Measurements from ENCODE around the gene ZBED6. TPM values are rescaled to one million over a fixed set of nuclear protein-coding genes. Genes with fewer than 3 reads are reported as not detected.

Gene ZBED6
- total and polyA plus RNA-seq, 2 donors from 2014 or later: 0.15 to 37.2 TPM

DNA sequence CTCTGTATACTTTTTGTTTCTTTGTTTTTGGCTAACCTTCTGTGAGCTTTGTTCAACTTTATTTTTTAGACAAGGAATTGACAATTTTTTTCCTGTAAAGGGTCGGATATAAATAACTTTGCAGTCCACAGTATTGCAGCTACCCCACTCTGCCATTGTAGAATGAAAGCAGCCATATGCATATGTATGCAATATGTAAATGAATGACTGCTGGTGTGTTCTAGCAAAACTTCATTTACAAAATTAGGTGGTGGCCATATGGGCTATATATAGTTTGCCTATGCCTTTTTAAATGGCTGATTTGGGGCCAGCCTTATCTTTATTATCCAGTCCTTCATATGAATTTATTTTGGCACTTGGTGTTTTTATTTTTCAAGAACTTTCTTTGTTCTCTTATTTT lies 48.0 kb downstream of the ZBED6 start:
- Histone ChIP-seq H3K36me3 (ENCODE audit: control insufficient read depth in 2 of 3, insufficient read depth in 3 of 3, low read length in 3 of 3) (peaks cover 6 to 24% (median 6%) of the 10 kb centered on the region in 3 donors), H3K9ac (ENCODE audit: low read length in 3 of 3) (no peak overlapping the region), H3K27ac (ENCODE audit: low read depth in 2 of 2, low read length in 2 of 2) (no peak overlapping the region), H3K4me1 (ENCODE audit: control insufficient read depth in 2 of 3, insufficient read depth in 2 of 3, low read depth in 1 of 3, low read length in 3 of 3) (peaks cover 0 to 2% (median 0%) of the 10 kb centered on the region in 3 donors), H3K9me3 (ENCODE audit: control insufficient read depth in 2 of 3, insufficient read depth in 1 of 3, low read length in 3 of 3) (no peaks in the 10 kb centered on the region), H3K4me3 (ENCODE audit: low read length in 3 of 3) (no peak overlapping the region), H3K27me3 (ENCODE audit: control insufficient read depth, insufficient read depth, low read length) (no peaks in the 10 kb centered on the region)
- intact Hi-C loops (cut with DNase I): no loop called here
- no peak for DNase-seq
- TF ChIP-seq, protein P1, sequence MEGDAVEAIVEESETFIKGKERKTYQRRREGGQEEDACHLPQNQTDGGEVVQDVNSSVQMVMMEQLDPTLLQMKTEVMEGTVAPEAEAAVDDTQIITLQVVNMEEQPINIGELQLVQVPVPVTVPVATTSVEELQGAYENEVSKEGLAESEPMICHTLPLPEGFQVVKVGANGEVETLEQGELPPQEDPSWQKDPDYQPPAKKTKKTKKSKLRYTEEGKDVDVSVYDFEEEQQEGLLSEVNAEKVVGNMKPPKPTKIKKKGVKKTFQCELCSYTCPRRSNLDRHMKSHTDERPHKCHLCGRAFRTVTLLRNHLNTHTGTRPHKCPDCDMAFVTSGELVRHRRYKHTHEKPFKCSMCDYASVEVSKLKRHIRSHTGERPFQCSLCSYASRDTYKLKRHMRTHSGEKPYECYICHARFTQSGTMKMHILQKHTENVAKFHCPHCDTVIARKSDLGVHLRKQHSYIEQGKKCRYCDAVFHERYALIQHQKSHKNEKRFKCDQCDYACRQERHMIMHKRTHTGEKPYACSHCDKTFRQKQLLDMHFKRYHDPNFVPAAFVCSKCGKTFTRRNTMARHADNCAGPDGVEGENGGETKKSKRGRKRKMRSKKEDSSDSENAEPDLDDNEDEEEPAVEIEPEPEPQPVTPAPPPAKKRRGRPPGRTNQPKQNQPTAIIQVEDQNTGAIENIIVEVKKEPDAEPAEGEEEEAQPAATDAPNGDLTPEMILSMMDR (IDR thresholded peaks at IDR 0.05; ENCODE audit: borderline replicate concordance, extremely low read depth, insufficient read depth): no peak
- FAIRE-seq: no peak

Other genes starting within 250 kb of the ZBED6 start
- 67.4 TPM for gene ATP2B4, start 168.8 kb upstream of the ZBED6 start, total RNA-seq
- gene ATP2B4, start 168.8 kb upstream of the ZBED6 start, polyA plus RNA-seq (ENCODE audit: insufficient read depth, low read depth, low replicate concordance): 19.7 TPM
- gene LAX1, start 30.4 kb upstream of the ZBED6 start, total RNA-seq: 6.9 TPM
- gene LAX1, start 30.4 kb upstream of the ZBED6 start, polyA plus RNA-seq (ENCODE audit: insufficient read depth, low read depth, low replicate concordance): not detected
- 63.4 TPM for gene ZC3H11A, start within 50 bp of the ZBED6 start, total RNA-seq
- 38.6 TPM for gene ZC3H11A, start within 50 bp of the ZBED6 start, polyA plus RNA-seq (ENCODE audit: insufficient read depth, low read depth, low replicate concordance)
- 92.7 TPM for gene SNRPE, start 66.0 kb downstream of the ZBED6 start, total RNA-seq
- 169 TPM for gene SNRPE, start 66.0 kb downstream of the ZBED6 start, polyA plus RNA-seq (ENCODE audit: insufficient read depth, low read depth, low replicate concordance)

Measured in kidney (tissue), 14 donors.